ENCODE measurements around the gene STUM. TPM values are rescaled to one million over a fixed set of nuclear protein-coding genes. Genes with fewer than 3 reads are reported as not detected.

STUM gene
- total RNA-seq, 1 experiment from 2014 or later = 0.37 TPM

GRCh38 chr1:226523646-226524406 lies 24.7 kb upstream of the STUM start:
- H3K27ac Mint-ChIP-seq (ENCODE audit: low read depth, unreplicated experiment) = no peak overlapping the region
- TF ChIP-seq CTCF (IDR thresholded peaks at IDR 0.05; ENCODE audit: unreplicated experiment) = no peak
- H3K36me3 Mint-ChIP-seq (ENCODE audit: insufficient read depth, unreplicated experiment) = no peaks in the 10 kb centered on the region
- ChIA-PET POLR2A (interaction anchor here (0.9 to 1.2 kb wide), 2 partner anchors 12 to 16 kb away, joined by 3 read pairs; no protein-coding TSS in a partner anchor), CTCF (interaction anchor here (0.5 to 2.9 kb wide), 9 partner anchors 19 to 116 kb away, joined by 3 to 9 read pairs (median 4); partner anchors contain the start of genes PARP1 and STUM)
- peaks cover 34% of the 10 kb centered on the region for H3K27me3 Mint-ChIP-seq (ENCODE audit: insufficient read depth, unreplicated experiment)
- no peak for DNase-seq (ENCODE audit: unreplicated experiment)
- H3K4me3 Mint-ChIP-seq (ENCODE audit: unreplicated experiment) = no peak overlapping the region
- no peaks in the 10 kb centered on the region for H3K4me1 Mint-ChIP-seq (ENCODE audit: insufficient read depth, unreplicated experiment)
- no TSS peak for BruUV-seq (replicated peaks)
- no peaks in the 10 kb centered on the region for H3K9me3 Mint-ChIP-seq (ENCODE audit: unreplicated experiment)
- intact Hi-C loops (cut with micrococcal nuclease) = no loop called here

GRCh38 chr1:226524547-226524946 lies 24.0 kb upstream of the STUM start:
- Mint-ChIP-seq H3K27me3 (ENCODE audit: insufficient read depth, unreplicated experiment) (peaks cover 30% of the 10 kb centered on the region), H3K4me1 (ENCODE audit: insufficient read depth, unreplicated experiment) (no peaks in the 10 kb centered on the region), H3K9me3 (ENCODE audit: unreplicated experiment) (no peaks in the 10 kb centered on the region), H3K27ac (ENCODE audit: low read depth, unreplicated experiment) (no peak overlapping the region), H3K36me3 (ENCODE audit: insufficient read depth, unreplicated experiment) (no peaks in the 10 kb centered on the region), H3K4me3 (ENCODE audit: unreplicated experiment) (no peak overlapping the region)
- intact Hi-C loops (cut with micrococcal nuclease) = no loop called here
- DNase-seq (ENCODE audit: unreplicated experiment) = no peak
- no TSS peak for BruUV-seq (replicated peaks)
- ChIA-PET CTCF (interaction anchor here (0.5 to 2.9 kb wide), 8 partner anchors 24 to 117 kb away, joined by 3 to 9 read pairs (median 4); partner anchors contain the start of genes PARP1 and STUM), POLR2A (interaction anchor here (1.2 to 1.8 kb wide), 3 partner anchors 11 to 14 kb away, joined by 3 to 4 read pairs (median 3); no protein-coding TSS in a partner anchor)
- no peak for TF ChIP-seq CTCF (IDR thresholded peaks at IDR 0.05; ENCODE audit: unreplicated experiment)

GRCh38 chr1:226525750-226526149 lies 22.8 kb upstream of the STUM start:
- no peak for DNase-seq (ENCODE audit: unreplicated experiment)
- Mint-ChIP-seq H3K27me3 (ENCODE audit: insufficient read depth, unreplicated experiment) (peaks cover 19% of the 10 kb centered on the region), H3K9me3 (ENCODE audit: unreplicated experiment) (no peaks in the 10 kb centered on the region), H3K4me1 (ENCODE audit: insufficient read depth, unreplicated experiment) (no peaks in the 10 kb centered on the region), H3K4me3 (ENCODE audit: unreplicated experiment) (no peak overlapping the region), H3K36me3 (ENCODE audit: insufficient read depth, unreplicated experiment) (no peaks in the 10 kb centered on the region), H3K27ac (ENCODE audit: low read depth, unreplicated experiment) (no peak overlapping the region)
- BruUV-seq (replicated peaks) = no TSS peak
- TF ChIP-seq CTCF (IDR thresholded peaks at IDR 0.05; ENCODE audit: unreplicated experiment) = no peak
- CTCF ChIA-PET = interaction anchor here (0.6 to 2.5 kb wide), 4 partner anchors 80 to 854 kb away, joined by 3 to 20 read pairs (median 4); no protein-coding TSS in a partner anchor
- intact Hi-C loops (cut with micrococcal nuclease) = no loop called here
- POLR2A ChIA-PET = interaction anchor here (0.6 to 1.8 kb wide), 7 partner anchors 8 to 900 kb away, joined by 3 to 5 read pairs (median 3); no protein-coding TSS in a partner anchor

- H3K9me3 Mint-ChIP-seq (ENCODE audit: unreplicated experiment) = no peaks in the 10 kb centered on the region
Measured at GRCh38 chr1:226526801-226527595, 21.6 kb upstream of the STUM start.

More at GRCh38 chr1:226526801-226527595, 21.6 kb upstream of the STUM start:
- intact Hi-C loops (cut with micrococcal nuclease) = no loop called here
- Mint-ChIP-seq H3K27ac (ENCODE audit: low read depth, unreplicated experiment) (no peak overlapping the region), H3K27me3 (ENCODE audit: insufficient read depth, unreplicated experiment) (peaks cover 24% of the 10 kb centered on the region), H3K4me3 (ENCODE audit: unreplicated experiment) (no peak overlapping the region), H3K4me1 (ENCODE audit: insufficient read depth, unreplicated experiment) (no peaks in the 10 kb centered on the region), H3K36me3 (ENCODE audit: insufficient read depth, unreplicated experiment) (no peaks in the 10 kb centered on the region)
- DNase-seq (ENCODE audit: unreplicated experiment) = peak; percentile 67
- POLR2A ChIA-PET = interaction anchor here (0.5 to 1.4 kb wide), 3 partner anchors 14 to 1166 kb away, joined by 3 to 5 read pairs (median 4); no protein-coding TSS in a partner anchor
- TF ChIP-seq CTCF (IDR thresholded peaks at IDR 0.05; ENCODE audit: unreplicated experiment) = no peak
- BruUV-seq (replicated peaks) = no TSS peak
- CTCF ChIA-PET = interaction anchor here (0.6 to 2.8 kb wide), 7 partner anchors 12 to 440 kb away, joined by 3 to 20 read pairs (median 4); partner anchors contain the start of gene STUM
